Measurements from ENCODE around the gene WBP2.
A peak's percentile ranks its signal among the peaks of the same experiment; 100 is the strongest.
"Not testable (repeated sequence)": the region's sequence is repeated elsewhere in the genome, so short reads cannot be mapped to it uniquely, and the experiment has no call there.

Gene WBP2

GRCh38 chr17:75864448-75864871, 9.3 kb upstream of the WBP2 start:
- Histone ChIP-seq H3K4me2 (ENCODE audit: low read depth, low read length) (peak overlapping the region; percentile 90), H2AFZ (ENCODE audit: low read length) (peak overlapping the region; percentile 15; the same call in 1 of the 2 replicates), H3K4me3 (ENCODE audit: low read length) (peak overlapping the region; percentile 28; the same call in 1 of the 2 replicates), H3K27me3 (replicated peaks; ENCODE audit: insufficient read depth, low read length) (no peaks in the 10 kb centered on the region), H3F3A (ENCODE audit: insufficient read depth, low read length) (peaks cover 19% of the 10 kb centered on the region), H3K9me2 (replicated peaks; ENCODE audit: insufficient read depth, low read length) (no peaks in the 10 kb centered on the region), H3K27ac (ENCODE audit: low read length) (peak overlapping the region; percentile 98), H3K36me3 (replicated peaks; ENCODE audit: insufficient read depth, low read length) (no peaks in the 10 kb centered on the region), H3K79me2 (ENCODE audit: low read length) (no peaks in the 10 kb centered on the region), H3K9ac (ENCODE audit: low read length) (peak overlapping the region; percentile 78), H3K9me3 (replicated peaks; ENCODE audit: insufficient read depth, low read length) (no peaks in the 10 kb centered on the region), H3K4me1 (ENCODE audit: low read length) (peaks cover 26% of the 10 kb centered on the region), H4K20me1 (ENCODE audit: insufficient read depth, low read length) (no peaks in the 10 kb centered on the region)
- TF ChIP-seq EZH2phosphoT487 (IDR thresholded peaks at IDR 0.05; ENCODE audit: low read length) (no peak), CTCF (IDR thresholded peaks at IDR 0.05; ENCODE audit: low read length) (no peak), EZH2 (optimal IDR thresholded peaks at IDR 0.05; ENCODE audit: low read depth, low read length) (no peak)
- DNase-seq, result peak; percentile 95

- H3K4me2 ChIP-seq (ENCODE audit: low read depth, low read length), result no peak overlapping the region
- no peak for DNase-seq
Observed at GRCh38 chr17:75861927-75862317, 6.8 kb upstream of the WBP2 start.

GRCh38 chr17:75859358-75859757, 4.2 kb upstream of the WBP2 start:
- H2AFZ ChIP-seq (ENCODE audit: low read length); H3K4me3 ChIP-seq (ENCODE audit: low read length); DNase-seq; H3K36me3 ChIP-seq (replicated peaks; ENCODE audit: insufficient read depth, low read length); H3K4me2 ChIP-seq (ENCODE audit: low read depth, low read length); H3K27me3 ChIP-seq (replicated peaks; ENCODE audit: insufficient read depth, low read length); H3K9ac ChIP-seq (ENCODE audit: low read length); H4K20me1 ChIP-seq (ENCODE audit: insufficient read depth, low read length); H3K9me2 ChIP-seq (replicated peaks; ENCODE audit: insufficient read depth, low read length); H3K9me3 ChIP-seq (replicated peaks; ENCODE audit: insufficient read depth, low read length): not testable (repeated sequence)
- Histone ChIP-seq H3F3A (ENCODE audit: insufficient read depth, low read length) (peaks cover 16% of the 10 kb centered on the region), H3K4me1 (ENCODE audit: low read length) (peaks cover 20% of the 10 kb centered on the region), H3K27ac (ENCODE audit: low read length) (peak overlapping the region; percentile 74; the same call in 1 of the 2 replicates), H3K79me2 (ENCODE audit: low read length) (peaks cover 15% of the 10 kb centered on the region)

More at GRCh38 chr17:75861927-75862317, 6.8 kb upstream of the WBP2 start:
- peaks cover 25% of the 10 kb centered on the region for H3F3A ChIP-seq (ENCODE audit: insufficient read depth, low read length)
- H3K27ac ChIP-seq (ENCODE audit: low read length), result no peak overlapping the region
- peaks cover 32% of the 10 kb centered on the region for H3K4me1 ChIP-seq (ENCODE audit: low read length)
- no peaks in the 10 kb centered on the region for H3K36me3 ChIP-seq (replicated peaks; ENCODE audit: insufficient read depth, low read length)
- no peaks in the 10 kb centered on the region for H3K9me3 ChIP-seq (replicated peaks; ENCODE audit: insufficient read depth, low read length)
- no peak overlapping the region for H2AFZ ChIP-seq (ENCODE audit: low read length)
- TF ChIP-seq EZH2phosphoT487 (IDR thresholded peaks at IDR 0.05; ENCODE audit: low read length) (no peak), EZH2 (optimal IDR thresholded peaks at IDR 0.05; ENCODE audit: low read depth, low read length) (no peak), CTCF (IDR thresholded peaks at IDR 0.05; ENCODE audit: low read length) (no peak)
- H3K27me3 ChIP-seq (replicated peaks; ENCODE audit: insufficient read depth, low read length), result no peaks in the 10 kb centered on the region
- no peak overlapping the region for H3K9ac ChIP-seq (ENCODE audit: low read length)
- H3K79me2 ChIP-seq (ENCODE audit: low read length), result no peaks in the 10 kb centered on the region
- H4K20me1 ChIP-seq (ENCODE audit: insufficient read depth, low read length), result no peaks in the 10 kb centered on the region
- no peaks in the 10 kb centered on the region for H3K9me2 ChIP-seq (replicated peaks; ENCODE audit: insufficient read depth, low read length)
- H3K4me3 ChIP-seq (ENCODE audit: low read length), result no peak overlapping the region

- Histone ChIP-seq H3K79me2 (ENCODE audit: low read length) (peaks cover 30% of the 10 kb centered on the region), H3F3A (ENCODE audit: insufficient read depth, low read length) (peaks cover 12% of the 10 kb centered on the region; the same call in 1 of the 2 replicates), H4K20me1 (ENCODE audit: insufficient read depth, low read length) (no peaks in the 10 kb centered on the region), H2AFZ (ENCODE audit: low read length) (peak overlapping the region; percentile 61), H3K9me3 (replicated peaks; ENCODE audit: insufficient read depth, low read length) (no peaks in the 10 kb centered on the region), H3K27ac (ENCODE audit: low read length) (peak overlapping the region; percentile 87), H3K4me2 (ENCODE audit: low read depth, low read length) (peak overlapping the region; percentile 92), H3K36me3 (replicated peaks; ENCODE audit: insufficient read depth, low read length) (no peaks in the 10 kb centered on the region), H3K9ac (ENCODE audit: low read length) (peak overlapping the region; percentile 95), H3K4me3 (ENCODE audit: low read length) (peak overlapping the region; percentile 88), H3K4me1 (ENCODE audit: low read length) (peaks cover 14% of the 10 kb centered on the region), H3K9me2 (replicated peaks; ENCODE audit: insufficient read depth, low read length) (no peaks in the 10 kb centered on the region), H3K27me3 (replicated peaks; ENCODE audit: insufficient read depth, low read length) (no peaks in the 10 kb centered on the region)
- peak; percentile 41 for DNase-seq
- no peak for TF ChIP-seq EZH2 (optimal IDR thresholded peaks at IDR 0.05; ENCODE audit: low read depth, low read length)
- TF ChIP-seq CTCF (IDR thresholded peaks at IDR 0.05; ENCODE audit: low read length), result peak; percentile 35
- no peak for TF ChIP-seq EZH2phosphoT487 (IDR thresholded peaks at IDR 0.05; ENCODE audit: low read length)
Observed at GRCh38 chr17:75856062-75856756, 1.1 kb upstream of the WBP2 start.

Measured in MM.1S (cell line).